ENCODE data around the gene GADD45GIP1.

- TF ChIP-seq, protein P1, sequence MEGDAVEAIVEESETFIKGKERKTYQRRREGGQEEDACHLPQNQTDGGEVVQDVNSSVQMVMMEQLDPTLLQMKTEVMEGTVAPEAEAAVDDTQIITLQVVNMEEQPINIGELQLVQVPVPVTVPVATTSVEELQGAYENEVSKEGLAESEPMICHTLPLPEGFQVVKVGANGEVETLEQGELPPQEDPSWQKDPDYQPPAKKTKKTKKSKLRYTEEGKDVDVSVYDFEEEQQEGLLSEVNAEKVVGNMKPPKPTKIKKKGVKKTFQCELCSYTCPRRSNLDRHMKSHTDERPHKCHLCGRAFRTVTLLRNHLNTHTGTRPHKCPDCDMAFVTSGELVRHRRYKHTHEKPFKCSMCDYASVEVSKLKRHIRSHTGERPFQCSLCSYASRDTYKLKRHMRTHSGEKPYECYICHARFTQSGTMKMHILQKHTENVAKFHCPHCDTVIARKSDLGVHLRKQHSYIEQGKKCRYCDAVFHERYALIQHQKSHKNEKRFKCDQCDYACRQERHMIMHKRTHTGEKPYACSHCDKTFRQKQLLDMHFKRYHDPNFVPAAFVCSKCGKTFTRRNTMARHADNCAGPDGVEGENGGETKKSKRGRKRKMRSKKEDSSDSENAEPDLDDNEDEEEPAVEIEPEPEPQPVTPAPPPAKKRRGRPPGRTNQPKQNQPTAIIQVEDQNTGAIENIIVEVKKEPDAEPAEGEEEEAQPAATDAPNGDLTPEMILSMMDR (IDR thresholded peaks at IDR 0.05): no peak
- TF ChIP-seq EZH2 (IDR thresholded peaks at IDR 0.05; ENCODE audit: borderline replicate concordance, insufficient read depth, low read depth, low read length, poor library complexity, severe bottlenecking): no peak
These were observed 19.7 kb downstream of the GADD45GIP1 start for GRCh38 chr19:12937093-12937926.

Measured in B cell (primary cell).